K562 (cell line): Measurements from ENCODE around the gene BACH1. TPM values are rescaled to one million over a fixed set of nuclear protein-coding genes. Genes with fewer than 3 reads are reported as not detected.

ENCODE experiments used
- ATAC-seq: fragments of 200-7000 bp; cut with Tn5 transposase; 3 replicates; pipeline ENCODE4 v1.9.1; 2020; ENCODE audit warnings: moderate library complexity
- BruUV-seq: library from RNA; stranded (reverse); fragments of 400-500 nt; replicated peaks from 2 replicates; lab custom pipeline; 2021; lab: Mats Ljungman, UMichigan
- CTCF ChIA-PET: fragments of 300-600 bp; formaldehyde crosslinking; extraction: SDS; loops from one replicate; lab custom pipeline; 2021; ENCODE audit warnings: low intra/inter-chr PET ratio; lab: Yijun Ruan, JAX
- POLR2A ChIA-PET: fragments of 300-600, 350-650 bp; sonication (Branson Sonifier 250); formaldehyde crosslinking; extraction: SDS; loops from one replicate; lab custom pipeline; 2021; ENCODE audit warnings: antibody characterized with exemption, inconsistent platforms; lab: Yijun Ruan, JAX
- DNase-seq, 4 experiments: peaks; one replicate each; pipeline versions ENCODE4 v3.0.0 to v3.0.0-alpha.2; 2011 to 2018; ENCODE audit warnings: low spot score in 3 of 4, mixed read lengths in 3 of 4; ENCODE audit errors: extremely low read depth in 1 of 4
- FAIRE-seq: peaks from 2 replicates; lab custom pipeline; 2011; peaks lifted over from hg19 to GRCh38; lab: Jason Lieb, UNC
- H2AFZ ChIP-seq: 2 replicates; pipeline ENCODE4 v1.6.0; 2011; ENCODE audit warnings: low read depth, low read length, control low read depth, inconsistent platforms
- H3K27ac ChIP-seq: fragments of 200-600 bp; 3 replicates; pipeline ENCODE4 v1.8.0; 2011; ENCODE audit warnings: low read depth, mild to moderate bottlenecking, control low read depth, inconsistent platforms, low read length, moderate library complexity, mixed read lengths; ENCODE audit errors: extremely low read depth
- H3K27me3 ChIP-seq, 2 experiments: fragments of 300-600 bp in 1 of 2; 2 replicates in 1 of 2; 3 replicates in 1 of 2; pipeline versions ENCODE4 v1.6.0 to v1.8.0; 2011; ENCODE audit warnings: inconsistent platforms in 2 of 2, low read length in 2 of 2, mild to moderate bottlenecking in 1 of 2, mixed read lengths in 1 of 2, moderate library complexity in 1 of 2; ENCODE audit not compliant: control insufficient read depth in 2 of 2, insufficient read depth in 2 of 2
- H3K36me3 ChIP-seq: fragments of 300-600 bp; 3 replicates; pipeline ENCODE4 v1.8.0; 2011; ENCODE audit warnings: mild to moderate bottlenecking, low read length, inconsistent platforms; ENCODE audit not compliant: control insufficient read depth, insufficient read depth
- H3K4me1 ChIP-seq, 2 experiments: fragments of 200-600 bp in 1 of 2; replicated peaks in 1 of 2; 2 replicates in 1 of 2; 3 replicates in 1 of 2; pipeline versions ENCODE4 v1.5.1 to v1.8.0; 2011; ENCODE audit warnings: inconsistent platforms in 2 of 2, low read length in 2 of 2, mild to moderate bottlenecking in 1 of 2, mixed read lengths in 1 of 2, moderate library complexity in 1 of 2; ENCODE audit not compliant: control insufficient read depth in 2 of 2, insufficient read depth in 2 of 2
- H3K4me2 ChIP-seq: 2 replicates; pipeline ENCODE4 v1.6.1; 2011; ENCODE audit warnings: low read length, control low read depth, inconsistent platforms, mixed read lengths; ENCODE audit not compliant: insufficient read depth
- H3K4me3 ChIP-seq: fragments of 200-600 bp; sonication (generic), shearing (Covaris generic); 2 replicates; pipeline ENCODE4 v1.5.1; 2016; ENCODE audit warnings: control low read depth, inconsistent platforms
- H3K79me2 ChIP-seq: fragments of 200-600 bp; 3 replicates; pipeline ENCODE4 v1.8.0; 2011; ENCODE audit warnings: low read length, inconsistent platforms; ENCODE audit not compliant: control insufficient read depth, insufficient read depth
- H3K9ac ChIP-seq, 2 experiments: 2 replicates each; pipeline versions ENCODE4 v1.6.0 to v1.6.1; 2011; ENCODE audit warnings: low read depth in 2 of 2, low read length in 2 of 2, control low read depth in 1 of 2, inconsistent platforms in 1 of 2, mild to moderate bottlenecking in 1 of 2, mixed read lengths in 1 of 2; ENCODE audit not compliant: insufficient read depth in 1 of 2
- H3K9me1 ChIP-seq: one replicate; pipeline ENCODE4 v1.6.0; 2011; ENCODE audit warnings: inconsistent platforms, mild to moderate bottlenecking, low read length, moderate library complexity; ENCODE audit not compliant: control insufficient read depth, insufficient read depth
- H3K9me3 ChIP-seq: replicated peaks from 2 replicates; pipeline ENCODE4 v1.5.1; 2011; ENCODE audit warnings: low read depth, low read length, inconsistent platforms; ENCODE audit not compliant: control insufficient read depth, insufficient read depth
- H4K20me1 ChIP-seq: replicated peaks from 2 replicates; pipeline ENCODE4 v1.6.1; 2011; ENCODE audit warnings: low read length, inconsistent platforms, mixed read lengths; ENCODE audit not compliant: control insufficient read depth, insufficient read depth
- ETV1 ChIP-seq: fragments of 450-650 bp; conservative IDR thresholded peaks from 2 replicates; pipeline ENCODE4 v1.6.1; 2016; ENCODE audit warnings: missing genetic modification characterization, control low read depth, low read depth, missing compliant biosample characterization
- HNRNPL ChIP-seq: fragments of 200-400 bp; formaldehyde crosslinking; IDR thresholded peaks from 2 replicates; pipeline ENCODE4 v1.6.1; 2017; ENCODE audit warnings: low read depth, mild to moderate bottlenecking, low read length
- JUN ChIP-seq, 2 experiments: sonication (generic) in 1 of 2; formaldehyde crosslinking in 1 of 2; IDR thresholded peaks; 2 replicates each; pipeline versions ENCODE4 v1.6.1 to v1.8.0; 2012 to 2022; ENCODE audit warnings: borderline replicate concordance in 2 of 2, mild to moderate bottlenecking in 2 of 2, improper control_type of control experiment in 1 of 2, low read depth in 1 of 2, low read length in 1 of 2, missing genetic modification reagents in 1 of 2
- MEF2A ChIP-seq: IDR thresholded peaks from 2 replicates; pipeline ENCODE4 v1.6.1; 2011; ENCODE audit warnings: low read depth, mild to moderate bottlenecking, low read length, moderate library complexity; ENCODE audit not compliant: control insufficient read depth
- NR2F6 ChIP-seq: fragments of 450-650 bp; formaldehyde crosslinking; IDR thresholded peaks from 2 replicates; pipeline ENCODE4 v1.4.0; 2020; ENCODE audit warnings: mild to moderate bottlenecking
- TAF7 ChIP-seq: fragments of 450-650 bp; IDR thresholded peaks from 2 replicates; pipeline ENCODE4 v1.6.1; 2016; ENCODE audit warnings: missing genetic modification characterization, missing compliant biosample characterization
- ZNF551 ChIP-seq: fragments of 250-450 bp; sonication (Bioruptor Pico); IDR thresholded peaks from 2 replicates; pipeline ENCODE4 v1.5.0; 2021; ENCODE audit warnings: mild to moderate bottlenecking, moderate library complexity
- ZNF57 ChIP-seq: fragments of 450-650 bp; formaldehyde crosslinking; IDR thresholded peaks from 2 replicates; pipeline ENCODE4 v1.4.0; 2020; ENCODE audit warnings: mild to moderate bottlenecking, moderate library complexity
- WGBS: fragments of 100-300 bp; shearing (Covaris generic); methylation state at CpG from one replicate; pipeline ENCODE4 v1.1.6; 2016; ENCODE audit warnings: low coverage, mixed read lengths; ENCODE audit not compliant: insufficient coverage; ENCODE audit errors: missing lambda C conversion rate; 5-methylcytosine and 5-hydroxymethylcytosine counted together
- in situ Hi-C: fragments of 300-500 bp; cut with MboI; formaldehyde crosslinking; loops from 4 replicates; pipeline ENCODE4 v1.15.0; 2018; ENCODE audit warnings: inconsistent platforms, mixed read lengths
- intact Hi-C: fragments of 100-400 bp; cut with micrococcal nuclease; formaldehyde crosslinking; loops from 2 replicates; pipeline ENCODE4 v1.14.2; 2022
- polyA plus RNA-seq, 8 experiments: library from polyadenylated mRNA; depleted of rRNA in 4 of 8; stranded (reverse) in 5 of 8; unstranded in 3 of 8; fragments of >200 nt; fragmentation: Nextera tagmentation in 2 of 8; fragmentation: Illumina TruSeq in 1 of 8; extraction: Ambion mirVana in 2 of 8; extraction: Trizol in 1 of 8; gene quantifications; 2 replicates each; pipeline versions ENCODE4 v1.2.1 to v1.2.3, GENCODE V29; 2011 to 2014; ENCODE audit warnings: inconsistent platforms in 1 of 8, missing spikeins in 1 of 8
- total RNA-seq, 7 experiments: library from RNA; depleted of rRNA in 6 of 7; stranded (reverse); fragments of >200 nt in 6 of 7; fragmentation: Illumina TruSeq in 2 of 7; extraction: Trizol in 2 of 7; gene quantifications; 2 replicates each; pipeline versions ENCODE4 v1.2.1 to v1.2.3, GENCODE V29; 2011 to 2021; ENCODE audit warnings: low replicate concordance in 1 of 7
- TF ChIP-seq, protein P1 (sequence below): sonication (generic); formaldehyde crosslinking; IDR thresholded peaks from 2 replicates; pipeline ENCODE4 v1.4.0; 2020; ENCODE audit warnings: mild to moderate bottlenecking, missing genetic modification reagents

The BACH1 gene
- total and polyA plus RNA-seq, 9 of the 15 experiments (the other 6 are each of a cell fraction or from before 2014, with no cell fraction given): 10.6 to 58.5 (median 28.6) TPM

DNA sequence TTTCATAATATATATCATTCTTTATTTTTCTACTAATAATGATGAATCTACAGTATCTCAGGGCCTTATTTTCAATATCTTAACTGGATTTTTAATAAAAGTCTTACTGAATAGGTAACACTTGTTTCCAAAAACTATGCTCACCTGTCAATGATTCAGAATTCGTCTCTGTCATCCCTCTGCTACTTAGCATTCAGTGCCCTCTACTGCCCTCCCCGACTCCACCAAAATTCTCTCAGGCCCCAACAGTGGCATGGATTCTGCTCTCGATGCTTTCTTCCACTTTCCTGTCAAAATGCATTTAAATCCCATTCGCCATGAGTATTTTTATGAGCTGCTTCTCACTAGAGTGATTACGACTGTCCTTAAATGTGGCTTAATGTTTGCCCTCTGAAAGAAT, 10.5 kb upstream of the BACH1 start:
- in situ Hi-C loops (no loop called here), intact Hi-C loops (no loop called here)
- FAIRE-seq (peak; percentile 32), DNase-seq (no peak), ATAC-seq (no peak)
- BruUV-seq: no TSS peak
- Histone ChIP-seq H3K9me3 (no peaks in the 10 kb centered on the region), H3K36me3 (no peaks in the 10 kb centered on the region), H3K4me2 (no peak overlapping the region), H3K4me1 (peaks cover 2 to 15% of the 10 kb centered on the region in 2 experiments; a peak in 3 of 5 replicates), H3K9me1 (no peaks in the 10 kb centered on the region), H3K27me3 (no peaks in the 10 kb centered on the region), H2AFZ (no peak overlapping the region), H3K9ac (no peak overlapping the region), H3K27ac (no peak overlapping the region), H3K79me2 (no peaks in the 10 kb centered on the region), H3K4me3 (no peak overlapping the region), H4K20me1 (no peaks in the 10 kb centered on the region)
- CTCF ChIA-PET: no interaction called here
- no peak for TF ChIP-seq HNRNPL
- no peak for TF ChIP-seq ZNF551 (CRISPR knock-in tag)
- no peak for TF ChIP-seq NR2F6 (CRISPR knock-in tag)
- TF ChIP-seq MEF2A: no peak
- no peak for TF ChIP-seq TAF7 (tag)
- TF ChIP-seq ETV1 (tag): no peak
- TF ChIP-seq, protein P1, sequence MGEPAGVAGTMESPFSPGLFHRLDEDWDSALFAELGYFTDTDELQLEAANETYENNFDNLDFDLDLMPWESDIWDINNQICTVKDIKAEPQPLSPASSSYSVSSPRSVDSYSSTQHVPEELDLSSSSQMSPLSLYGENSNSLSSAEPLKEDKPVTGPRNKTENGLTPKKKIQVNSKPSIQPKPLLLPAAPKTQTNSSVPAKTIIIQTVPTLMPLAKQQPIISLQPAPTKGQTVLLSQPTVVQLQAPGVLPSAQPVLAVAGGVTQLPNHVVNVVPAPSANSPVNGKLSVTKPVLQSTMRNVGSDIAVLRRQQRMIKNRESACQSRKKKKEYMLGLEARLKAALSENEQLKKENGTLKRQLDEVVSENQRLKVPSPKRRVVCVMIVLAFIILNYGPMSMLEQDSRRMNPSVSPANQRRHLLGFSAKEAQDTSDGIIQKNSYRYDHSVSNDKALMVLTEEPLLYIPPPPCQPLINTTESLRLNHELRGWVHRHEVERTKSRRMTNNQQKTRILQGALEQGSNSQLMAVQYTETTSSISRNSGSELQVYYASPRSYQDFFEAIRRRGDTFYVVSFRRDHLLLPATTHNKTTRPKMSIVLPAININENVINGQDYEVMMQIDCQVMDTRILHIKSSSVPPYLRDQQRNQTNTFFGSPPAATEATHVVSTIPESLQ (CRISPR knock-in tag): no peak
- no peak for TF ChIP-seq ZNF57 (CRISPR knock-in tag)
- TF ChIP-seq JUN (IDR thresholded peaks at IDR 0.05; ENCODE audit: borderline replicate concordance, low read depth, low read length): no peak
- no peak for TF ChIP-seq JUN (CRISPR knock-in tag; IDR thresholded peaks at IDR 0.05; ENCODE audit: borderline replicate concordance)
- 47% methylated on average over 5 of the region's 5 CpGs for WGBS
- POLR2A ChIA-PET: interaction anchor here (4.2 kb wide), 1 partner anchor 11 kb away, joined by 45 read pairs; the partner anchor contains the start of gene BACH1
